ENCODE data around the gene IDUA.

The IDUA gene

DNA sequence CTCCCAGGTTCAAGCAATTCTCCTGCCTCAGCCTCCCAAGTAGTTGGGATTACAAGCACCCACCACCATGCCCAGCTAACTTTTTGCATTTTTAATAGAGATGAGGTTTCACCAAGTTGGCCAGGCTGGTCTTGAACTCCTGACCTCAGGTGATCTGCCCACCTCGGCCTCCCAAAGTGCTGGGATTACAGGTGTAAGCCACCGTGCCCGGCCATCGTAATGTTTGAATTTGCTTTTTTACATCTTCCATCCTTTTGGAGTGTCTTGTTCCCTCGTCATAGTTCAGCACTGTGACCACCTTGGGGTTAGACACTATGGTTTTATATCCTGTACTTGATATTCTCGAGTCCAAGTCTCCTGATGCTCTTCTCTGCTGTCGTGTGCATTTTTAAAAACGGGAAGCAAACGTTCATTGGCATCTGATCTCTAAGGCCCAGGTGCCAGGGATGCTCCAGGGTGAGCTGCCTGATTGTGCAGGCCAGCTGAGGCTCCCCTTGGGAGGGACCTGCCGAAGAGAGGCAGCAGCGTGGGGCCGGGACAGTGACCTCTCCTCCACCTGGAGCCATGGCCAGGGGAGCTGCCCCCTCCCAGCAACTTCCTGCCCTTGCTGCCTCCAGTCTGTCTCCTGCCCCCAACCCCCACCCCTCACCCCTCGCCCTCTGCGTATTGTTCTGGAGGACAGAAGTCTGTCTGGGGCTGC lies 30.2 kb upstream of the IDUA start:
- no peak for DNase-seq

DNA sequence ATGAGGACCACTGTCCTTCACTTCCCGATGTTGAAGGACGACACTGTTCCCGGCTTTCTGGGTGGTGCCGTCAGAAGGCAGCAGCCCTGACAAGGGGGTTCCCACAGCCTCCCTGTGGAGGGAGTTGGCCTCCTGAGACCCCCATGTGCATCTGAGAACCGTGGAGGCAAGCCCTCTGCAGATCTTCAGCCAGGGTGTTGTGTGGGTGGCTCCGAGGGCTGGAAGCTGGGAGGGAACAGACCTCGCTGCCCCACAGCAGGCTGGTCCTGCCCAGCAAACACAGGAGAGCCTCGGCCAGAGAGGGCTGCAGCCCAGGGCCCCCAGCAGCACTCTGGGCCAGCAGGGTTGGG lies 29.6 kb upstream of the IDUA start:
- no peak for DNase-seq

DNA sequence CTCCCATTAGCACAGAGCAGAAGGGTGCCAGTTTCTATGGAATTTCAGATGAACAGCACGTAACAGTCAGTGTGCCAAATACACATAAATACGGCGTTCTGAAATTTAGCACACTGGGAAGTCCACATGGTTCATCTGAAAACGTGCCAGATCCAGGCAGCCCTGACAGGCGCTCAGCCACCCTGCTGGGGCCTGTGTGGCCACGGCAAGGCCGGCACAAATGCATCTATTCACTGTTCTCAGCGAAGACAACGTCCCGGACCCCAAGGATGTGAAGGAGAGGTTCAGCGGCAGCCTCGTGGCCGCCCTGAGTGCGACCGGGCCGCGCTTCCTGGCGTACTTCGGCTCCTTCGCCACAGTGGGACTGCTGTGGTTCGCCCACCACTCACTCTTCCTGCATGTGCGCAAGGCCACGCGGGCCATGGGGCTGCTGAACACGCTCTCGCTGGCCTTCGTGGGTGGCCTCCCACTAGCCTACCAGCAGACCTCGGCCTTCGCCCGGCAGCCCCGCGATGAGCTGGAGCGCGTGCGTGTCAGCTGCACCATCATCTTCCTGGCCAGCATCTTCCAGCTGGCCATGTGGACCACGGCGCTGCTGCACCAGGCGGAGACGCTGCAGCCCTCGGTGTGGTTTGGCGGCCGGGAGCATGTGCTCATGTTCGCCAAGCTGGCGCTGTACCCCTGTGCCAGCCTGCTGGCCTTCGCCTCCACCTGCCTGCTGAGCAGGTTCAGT lies 29.1 kb upstream of the IDUA start:
- no peak for DNase-seq

DNA sequence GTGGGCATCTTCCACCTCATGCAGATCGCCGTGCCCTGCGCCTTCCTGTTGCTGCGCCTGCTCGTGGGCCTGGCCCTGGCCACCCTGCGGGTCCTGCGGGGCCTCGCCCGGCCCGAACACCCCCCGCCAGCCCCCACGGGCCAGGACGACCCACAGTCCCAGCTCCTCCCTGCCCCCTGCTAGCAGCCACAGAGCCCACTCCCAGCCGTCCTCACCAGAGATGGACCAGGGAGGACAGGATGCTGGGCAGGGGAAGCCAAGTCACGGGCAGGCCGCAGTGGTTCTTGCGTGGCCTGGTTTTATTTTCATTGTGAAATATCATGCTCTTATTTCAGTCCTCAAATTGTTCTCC lies 28.6 kb upstream of the IDUA start:
- no peak for DNase-seq

DNA sequence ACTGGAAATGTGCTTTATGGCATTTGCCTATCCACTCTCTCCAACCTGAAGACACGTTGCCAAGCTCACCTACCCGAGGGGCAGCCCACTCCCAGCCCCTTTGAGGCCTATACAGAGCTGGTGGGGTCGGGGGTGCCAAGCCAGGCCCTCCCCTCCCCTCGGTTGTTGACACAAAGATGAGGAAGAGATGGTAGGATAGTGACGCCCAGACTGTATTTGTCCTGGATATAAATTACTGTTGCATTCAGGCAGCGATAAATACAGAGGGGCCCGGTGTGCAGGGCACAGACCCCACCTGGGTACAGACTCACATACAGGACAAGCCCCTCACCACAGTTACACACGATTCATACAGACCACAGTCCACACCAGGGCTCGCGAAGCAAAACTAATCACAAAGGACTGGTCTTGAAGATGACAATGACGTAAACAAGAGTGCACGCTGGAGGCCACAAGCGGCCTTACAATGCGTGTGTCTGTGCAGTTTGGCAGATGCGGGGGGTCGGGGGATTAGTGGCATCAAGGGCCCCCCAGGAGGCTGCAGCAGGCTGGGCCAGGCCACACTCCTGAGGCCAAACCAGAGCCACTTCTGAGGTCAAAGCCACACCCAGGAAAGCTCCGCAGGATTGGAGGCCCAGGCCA lies 28.0 kb upstream of the IDUA start:
- DNase-seq, result no peak

DNA sequence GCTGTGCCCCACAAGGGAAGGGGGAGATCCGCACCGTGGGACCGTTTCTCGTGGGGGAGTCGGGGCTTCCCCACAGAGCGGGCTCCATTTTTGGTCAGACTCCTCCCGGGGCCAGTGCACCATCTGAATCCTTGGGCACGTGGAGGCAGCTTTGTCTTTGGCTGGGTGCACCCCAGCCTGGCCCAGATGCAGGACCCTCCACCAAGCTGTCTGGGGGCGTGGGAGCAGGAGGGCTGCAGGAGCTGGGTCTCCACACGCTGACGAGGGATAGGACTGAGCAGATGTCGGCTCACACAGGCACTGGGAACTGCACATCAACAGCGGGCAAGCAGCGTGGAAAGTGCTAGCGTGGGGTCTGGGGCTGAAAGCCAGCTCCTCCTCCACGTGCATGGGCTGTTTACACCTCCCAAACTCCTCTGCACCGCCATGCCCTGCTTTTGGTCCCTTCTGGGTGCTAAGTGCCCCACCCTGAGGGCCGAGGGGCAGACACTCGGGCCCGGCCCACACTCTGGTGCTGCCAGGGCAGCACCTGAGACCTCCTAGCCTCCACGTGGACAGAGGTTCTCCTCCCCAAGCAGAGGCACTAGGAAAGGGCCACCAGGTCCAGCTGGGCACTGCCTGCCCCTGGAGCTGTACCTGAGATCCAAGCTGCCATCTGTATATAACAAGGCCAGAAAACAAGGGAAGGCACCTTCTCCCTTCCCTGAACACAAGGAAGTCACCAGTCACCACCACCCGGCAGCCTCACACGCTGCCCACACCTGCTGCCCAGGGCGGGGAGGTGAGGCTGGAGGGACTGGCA lies 27.3 kb upstream of the IDUA start:
- no peak for DNase-seq

DNA sequence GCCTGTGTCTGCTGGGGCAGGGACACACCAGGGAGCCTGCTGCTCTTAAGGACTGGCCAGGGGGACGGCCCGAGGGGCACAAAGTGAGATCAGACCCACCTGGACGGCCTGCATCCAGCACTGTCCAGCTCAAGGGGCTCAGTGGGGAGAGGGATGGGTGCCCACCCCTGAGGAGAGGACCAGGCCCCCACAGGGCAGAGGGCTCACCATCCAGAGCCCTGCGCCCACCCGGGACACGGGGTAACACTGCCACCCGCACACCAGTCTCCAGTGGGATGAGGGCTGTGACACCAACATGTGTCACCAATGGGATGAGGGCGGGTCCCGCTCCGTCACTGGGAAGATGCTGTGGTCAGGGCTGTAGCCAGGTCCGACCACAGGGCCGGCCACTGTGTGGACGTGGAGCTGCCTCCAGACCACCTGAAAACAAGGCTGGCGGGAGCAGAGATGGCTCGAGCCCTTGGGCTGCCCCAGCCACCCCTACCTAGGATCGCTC lies 26.7 kb upstream of the IDUA start:
- DNase-seq, result no peak

DNA sequence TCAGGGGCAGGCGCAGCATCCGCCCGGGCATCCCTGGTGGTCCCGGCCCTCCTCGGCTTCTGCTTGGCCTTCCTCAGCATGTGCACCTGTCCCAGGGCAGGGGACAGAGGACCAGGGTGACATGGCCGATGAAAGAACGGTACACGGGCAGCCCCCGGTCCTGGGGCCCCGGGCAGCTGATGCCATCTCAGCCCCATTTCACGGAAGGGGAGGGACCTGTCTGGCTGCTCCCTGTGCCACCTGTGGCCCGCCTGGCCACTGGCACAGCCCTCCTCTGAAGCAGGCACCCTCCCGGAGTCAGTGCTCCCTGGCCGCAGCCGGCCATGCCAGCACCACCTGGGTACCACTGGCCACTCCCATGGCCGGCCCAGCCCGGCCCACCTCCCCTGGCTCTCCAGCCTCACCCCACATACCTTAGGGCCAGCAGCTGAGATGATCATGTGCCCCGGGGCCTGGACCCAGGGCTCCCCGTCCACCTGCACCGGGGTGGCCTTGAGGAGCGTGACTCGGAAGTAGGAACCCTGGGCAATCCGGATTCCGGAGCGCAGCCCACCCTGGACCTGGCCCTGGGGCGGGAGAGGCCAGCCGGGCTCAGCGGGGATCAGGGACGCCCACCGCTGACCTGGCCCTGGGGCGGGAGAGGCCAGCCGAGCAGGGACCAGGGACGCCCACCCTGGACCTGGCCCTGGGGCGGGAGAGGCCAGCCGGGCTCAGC lies 26.1 kb upstream of the IDUA start:
- DNase-seq, result no peak

DNA sequence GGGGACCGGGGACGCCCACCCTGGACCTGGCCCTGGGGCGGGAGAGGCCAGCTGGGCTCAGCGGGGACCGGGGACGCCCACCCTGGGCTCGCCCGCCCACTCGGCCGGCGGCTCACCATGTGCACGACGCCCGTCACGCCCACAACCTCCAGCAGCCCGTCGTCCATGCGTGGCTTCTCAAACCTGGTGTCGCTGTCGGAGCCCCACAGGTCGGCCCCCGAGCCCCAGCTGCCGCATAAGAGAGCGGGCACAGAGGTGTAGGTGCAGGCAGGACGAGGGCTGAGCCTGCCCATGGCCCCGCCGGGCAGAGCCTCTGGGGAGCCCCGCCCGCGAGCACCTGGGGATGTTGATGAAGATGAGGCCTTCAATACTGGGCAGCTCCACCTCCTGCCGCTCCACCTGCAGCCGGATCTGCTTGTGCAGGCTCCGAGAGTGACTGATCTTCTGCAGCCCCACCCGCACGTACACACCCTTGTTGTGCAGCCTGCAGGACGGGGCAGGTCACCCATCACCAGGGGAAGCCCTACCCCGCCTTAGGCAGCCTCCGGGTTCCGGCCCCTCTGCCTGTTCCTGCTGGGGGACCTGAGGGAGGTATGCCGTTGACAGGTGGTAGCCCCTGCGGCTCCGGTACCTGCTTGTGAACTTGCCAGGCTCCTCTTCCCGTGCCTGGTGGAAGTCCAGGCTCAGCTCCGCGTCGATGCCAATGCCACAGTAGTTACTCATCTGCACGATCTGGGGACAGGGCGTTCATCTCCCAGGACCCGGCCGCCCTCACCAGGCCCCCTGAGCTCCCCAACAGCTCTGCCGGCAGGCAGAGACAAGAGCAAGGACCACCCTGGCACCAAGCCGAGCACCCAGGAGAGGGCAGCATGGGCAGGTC lies 25.3 kb upstream of the IDUA start:
- DNase-seq, result no peak

DNA sequence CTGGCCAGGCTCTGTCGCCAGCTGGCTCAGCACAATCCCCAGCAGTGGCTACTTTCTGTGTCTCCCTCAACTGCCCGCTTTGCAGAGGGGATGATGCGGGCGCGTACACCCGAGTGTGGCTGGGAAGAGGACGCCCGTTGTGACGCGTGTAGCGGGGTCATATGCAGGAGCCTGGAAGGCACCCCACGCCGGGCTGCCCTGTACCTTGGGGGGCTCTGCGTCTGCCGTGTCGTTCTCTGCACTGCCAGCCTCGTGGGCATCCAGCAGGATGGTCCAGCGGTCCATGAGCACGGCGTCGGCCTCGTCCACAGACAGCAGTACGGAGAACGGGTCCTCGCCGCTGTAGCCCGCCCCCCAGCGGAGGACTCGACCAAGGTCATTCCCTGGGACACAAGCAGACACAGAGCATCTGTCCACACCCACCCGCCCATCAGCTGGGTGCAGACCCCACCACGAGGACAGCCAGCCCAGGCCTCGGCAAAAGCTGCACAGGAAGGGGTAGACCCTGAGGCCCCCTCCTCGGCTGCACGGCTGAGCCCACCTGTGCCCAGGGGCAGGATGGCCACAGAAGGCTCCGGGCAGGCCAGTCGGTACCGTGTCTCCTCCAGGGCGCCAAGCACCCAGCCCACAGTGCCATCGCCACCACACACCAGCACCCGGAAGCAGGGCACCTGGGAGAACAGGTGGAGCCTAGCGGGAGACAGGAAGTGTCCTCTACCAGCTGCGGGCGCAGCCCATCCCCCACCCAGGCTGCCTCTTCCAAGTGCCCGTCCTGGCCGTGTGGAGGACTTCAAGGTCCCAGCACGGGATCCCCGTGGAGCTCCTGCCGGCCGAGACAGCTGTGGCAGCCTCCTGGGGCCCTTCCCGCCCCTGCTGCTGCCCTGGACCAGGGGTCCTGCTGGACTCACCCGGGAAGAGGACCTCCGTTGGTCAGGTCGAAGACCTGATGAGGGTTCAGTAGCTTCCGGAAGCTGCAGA lies 24.3 kb upstream of the IDUA start:
- no peak for DNase-seq

DNA sequence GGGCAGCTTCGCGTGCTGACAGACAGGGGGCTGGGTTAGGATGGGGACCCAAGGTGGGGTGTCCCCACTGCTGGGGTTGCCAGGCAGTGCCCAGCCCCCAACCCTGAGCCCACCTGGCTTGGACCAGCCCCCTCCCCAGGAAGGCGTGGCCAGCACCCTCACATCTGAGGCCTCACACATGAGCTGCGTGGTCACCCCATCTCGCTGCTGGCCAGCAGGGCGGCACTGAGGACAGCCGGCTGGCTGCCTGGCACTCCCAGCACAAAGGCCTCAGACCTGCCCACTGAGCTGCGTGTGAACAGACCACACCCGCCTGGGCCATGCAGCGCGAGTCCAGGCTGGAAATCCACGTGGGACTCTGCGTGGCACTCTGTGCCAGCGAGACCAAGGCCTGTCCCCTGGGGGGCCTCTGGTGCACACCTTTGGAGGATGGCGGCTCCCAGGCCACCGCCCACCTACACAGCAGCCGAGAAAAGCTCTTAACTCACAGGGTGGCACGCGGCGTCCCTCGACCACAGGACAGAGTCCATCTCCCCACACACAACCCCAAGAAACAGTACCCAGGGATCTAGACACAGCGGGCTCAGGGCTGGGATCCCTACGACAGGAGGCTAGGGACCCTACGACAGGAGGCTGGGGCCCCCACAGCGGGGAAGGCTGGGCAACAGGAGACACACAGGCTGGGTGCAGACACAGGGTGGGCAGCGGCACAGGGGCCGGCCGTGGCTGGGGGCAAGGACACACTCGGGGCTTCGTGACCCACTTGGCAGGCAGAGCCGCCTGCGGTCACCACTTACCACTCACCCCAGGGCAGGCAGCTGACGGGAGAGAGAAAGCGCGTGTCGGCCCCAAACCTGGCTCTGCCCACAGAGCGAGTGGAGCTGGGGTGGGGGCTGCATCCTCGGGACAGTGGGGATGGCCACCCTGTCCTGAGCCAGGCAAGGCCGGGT lies 23.3 kb upstream of the IDUA start:
- DNase-seq, result no peak

DNA sequence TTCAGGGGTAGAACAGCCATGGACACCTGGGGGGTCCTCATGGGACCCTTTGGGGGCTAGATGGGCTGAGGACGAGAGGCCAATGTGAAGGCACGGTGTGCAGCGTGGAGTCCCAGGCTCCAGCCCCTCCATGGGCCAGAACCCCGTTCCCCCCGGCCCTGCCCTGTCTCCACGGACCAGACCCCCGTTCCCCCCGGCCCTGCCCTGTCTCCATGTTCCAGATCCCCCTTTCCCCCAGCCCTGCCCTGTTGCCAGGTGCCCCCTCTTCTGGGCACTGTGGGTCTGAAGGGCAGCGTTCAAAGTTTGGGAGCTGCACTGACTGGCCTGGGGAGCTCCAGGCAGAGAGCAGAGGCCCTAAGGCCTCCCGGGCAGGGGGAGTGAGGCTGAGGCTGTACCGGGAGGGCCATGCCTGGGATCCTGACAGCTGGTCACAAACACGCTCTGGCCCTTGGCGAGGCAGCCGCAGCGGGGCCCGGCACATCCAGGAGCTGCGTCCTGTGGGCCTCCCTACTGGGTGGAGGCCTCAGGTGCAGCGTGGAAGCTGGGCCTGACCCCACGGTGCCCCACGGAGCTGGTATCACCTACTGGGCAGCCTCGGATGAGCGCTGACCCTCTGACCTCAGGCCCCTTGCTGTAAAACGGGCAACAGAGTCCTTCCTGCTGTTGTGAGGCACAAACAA lies 22.4 kb upstream of the IDUA start:
- no peak for DNase-seq

DNA sequence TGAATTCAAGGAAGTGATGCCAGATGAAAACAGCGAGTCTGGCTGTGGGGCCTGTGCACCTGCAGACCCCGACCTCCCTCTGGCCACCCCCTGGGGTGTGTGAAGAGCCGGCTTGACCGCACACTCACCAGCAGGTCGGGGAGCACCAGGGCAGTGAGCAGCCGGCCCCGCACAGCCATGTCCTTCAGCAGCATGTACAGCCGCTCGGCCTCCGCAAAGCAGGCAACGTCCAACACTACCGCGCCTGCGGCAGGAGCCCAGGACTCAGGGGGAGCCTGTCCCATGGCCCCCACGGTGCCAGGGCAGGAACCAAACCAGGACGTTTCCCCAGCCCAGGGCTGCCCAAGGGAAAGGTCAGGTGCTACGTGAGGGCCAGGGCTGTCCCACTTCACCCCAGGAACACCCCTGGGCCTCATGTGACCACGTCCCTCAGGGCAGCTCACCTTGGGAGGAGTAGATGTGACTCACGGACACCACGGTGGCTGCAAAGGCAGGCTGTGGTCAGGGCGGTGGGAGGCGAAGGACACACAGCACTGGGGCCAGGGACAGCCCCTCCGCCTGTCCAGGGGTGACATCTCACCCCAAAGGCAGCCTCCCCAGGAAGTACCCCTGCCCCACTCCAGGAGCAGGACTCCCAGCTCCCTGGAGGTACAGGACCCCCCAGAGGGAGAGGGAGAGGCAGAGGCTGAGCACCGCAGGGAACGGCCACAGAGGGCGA lies 21.6 kb upstream of the IDUA start:
- DNase-seq, result no peak

DNA sequence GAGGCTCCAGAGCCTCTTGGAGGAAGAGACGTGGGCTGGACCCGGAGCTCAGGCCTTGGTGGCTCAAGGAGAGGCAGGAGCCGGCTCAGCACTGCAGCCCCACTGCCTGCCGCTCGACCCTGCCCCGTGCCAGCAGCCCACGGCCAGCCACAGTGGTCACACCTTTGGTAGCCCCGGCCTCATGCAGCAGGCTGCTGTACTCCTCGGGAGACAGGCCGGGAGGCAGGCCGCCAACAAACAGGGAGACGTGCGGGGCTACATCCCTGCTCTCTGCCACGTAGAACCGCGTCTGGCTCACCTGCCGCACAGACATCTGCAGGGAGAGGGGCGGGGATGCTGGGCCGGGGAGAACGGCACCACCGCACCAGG lies 21.1 kb upstream of the IDUA start:
- no peak for DNase-seq

DNA sequence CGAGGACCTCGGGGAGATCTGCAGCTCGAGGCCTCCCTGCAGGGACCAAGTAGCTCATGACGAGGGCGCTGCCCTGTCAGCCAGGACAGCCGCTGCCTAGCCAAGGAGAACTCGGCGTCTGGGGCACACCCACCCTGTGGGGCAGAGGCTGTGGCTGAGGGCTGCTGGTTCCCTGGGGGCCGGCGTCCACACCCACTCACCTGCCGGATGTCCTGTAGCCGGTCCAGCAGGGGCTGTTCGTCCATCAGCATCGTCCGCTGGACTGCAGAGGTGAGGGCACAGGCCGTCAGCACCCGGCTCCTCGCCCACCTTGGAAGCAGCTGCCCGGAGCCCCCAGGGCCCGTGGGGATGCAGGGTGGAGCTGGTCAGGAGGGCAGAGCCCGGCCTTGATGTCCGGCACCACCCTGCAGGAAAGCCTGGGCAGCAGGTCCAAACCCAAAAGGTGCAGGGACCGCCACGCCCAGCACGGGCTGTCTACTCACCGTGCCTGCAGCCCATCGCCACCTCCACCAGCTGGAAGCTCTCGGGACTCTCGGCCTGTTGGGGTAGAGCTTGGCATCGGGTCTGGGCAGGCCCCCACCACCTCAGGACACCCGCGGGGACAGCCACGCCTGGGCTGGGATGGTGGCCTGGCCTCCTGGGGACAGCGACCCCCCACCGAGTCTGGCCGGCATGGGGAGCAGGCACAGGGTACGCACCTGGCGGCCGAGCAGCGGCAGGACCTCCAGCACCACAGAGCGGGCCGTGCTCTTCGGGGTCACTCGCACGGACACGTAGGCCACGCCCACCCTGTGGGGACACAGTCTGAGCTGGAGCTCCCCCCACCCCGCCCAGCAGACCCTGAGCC lies 20.4 kb upstream of the IDUA start:
- no peak for DNase-seq

DNA sequence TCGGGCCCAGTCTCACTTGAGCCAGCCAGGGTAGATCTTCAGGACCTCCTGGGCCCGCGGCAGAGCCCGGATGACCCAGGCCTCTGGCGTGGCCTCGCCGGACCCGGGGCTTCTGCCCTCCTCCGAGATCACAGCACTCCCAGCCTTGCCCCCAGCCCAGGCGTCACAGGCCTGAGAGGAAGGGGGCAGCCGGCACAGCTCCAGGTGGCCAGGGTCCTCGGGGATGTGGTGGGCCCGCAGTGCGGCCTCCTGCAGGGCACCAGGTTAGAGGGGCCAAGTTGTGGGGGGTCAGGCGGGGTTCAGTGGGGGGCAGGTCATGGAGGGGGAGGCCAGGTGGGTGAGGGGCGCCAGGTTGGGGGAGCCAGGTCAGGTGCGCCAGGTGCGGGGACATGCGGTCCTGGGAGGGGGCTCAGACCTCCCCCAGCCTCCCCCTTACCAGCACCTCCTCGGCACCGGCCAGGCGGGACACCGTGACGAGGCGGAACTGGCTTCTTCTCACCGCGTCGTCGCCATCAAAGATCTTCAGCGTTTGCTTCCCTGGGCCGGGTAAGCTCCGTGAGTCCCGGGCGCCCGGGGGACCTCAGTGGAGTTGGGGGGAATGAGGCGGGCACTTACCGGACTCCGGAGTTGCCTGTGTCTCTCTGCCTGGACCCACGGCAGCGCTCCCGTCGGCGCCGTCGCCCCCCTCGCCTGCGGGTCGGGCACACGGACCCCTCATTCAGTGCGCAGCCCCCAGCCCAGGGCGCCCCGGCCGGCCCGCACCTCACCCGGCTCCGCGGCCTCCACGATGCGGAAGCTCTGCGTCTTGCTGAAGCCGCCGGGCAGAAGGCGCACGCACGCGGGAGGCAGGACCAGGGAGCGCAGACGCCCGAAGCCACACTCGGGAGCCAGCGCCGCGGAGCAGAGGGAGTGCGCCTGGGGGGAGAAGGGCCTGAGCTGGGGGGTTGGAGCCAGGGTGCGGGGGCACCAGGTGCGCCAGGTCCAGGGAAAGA lies 19.4 kb upstream of the IDUA start:
- no peak for DNase-seq

Data from CD4-positive, alpha-beta T cell treated with Interleukin-12 subunit alpha and Interleukin-12 subunit beta, for 1 hour (primary cell).